ENCODE measurements around the gene RASSF4.

RASSF4 gene

GRCh38 chr10:44960088-44960460 is 472 bp downstream of the RASSF4 start:
- TF ChIP-seq, protein P1, sequence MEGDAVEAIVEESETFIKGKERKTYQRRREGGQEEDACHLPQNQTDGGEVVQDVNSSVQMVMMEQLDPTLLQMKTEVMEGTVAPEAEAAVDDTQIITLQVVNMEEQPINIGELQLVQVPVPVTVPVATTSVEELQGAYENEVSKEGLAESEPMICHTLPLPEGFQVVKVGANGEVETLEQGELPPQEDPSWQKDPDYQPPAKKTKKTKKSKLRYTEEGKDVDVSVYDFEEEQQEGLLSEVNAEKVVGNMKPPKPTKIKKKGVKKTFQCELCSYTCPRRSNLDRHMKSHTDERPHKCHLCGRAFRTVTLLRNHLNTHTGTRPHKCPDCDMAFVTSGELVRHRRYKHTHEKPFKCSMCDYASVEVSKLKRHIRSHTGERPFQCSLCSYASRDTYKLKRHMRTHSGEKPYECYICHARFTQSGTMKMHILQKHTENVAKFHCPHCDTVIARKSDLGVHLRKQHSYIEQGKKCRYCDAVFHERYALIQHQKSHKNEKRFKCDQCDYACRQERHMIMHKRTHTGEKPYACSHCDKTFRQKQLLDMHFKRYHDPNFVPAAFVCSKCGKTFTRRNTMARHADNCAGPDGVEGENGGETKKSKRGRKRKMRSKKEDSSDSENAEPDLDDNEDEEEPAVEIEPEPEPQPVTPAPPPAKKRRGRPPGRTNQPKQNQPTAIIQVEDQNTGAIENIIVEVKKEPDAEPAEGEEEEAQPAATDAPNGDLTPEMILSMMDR (IDR thresholded peaks at IDR 0.05): no peak
- peak overlapping the region; percentile 94 for H3K4me3 ChIP-seq
- no peak for DNase-seq (ENCODE audit: low spot score)
- H3K27ac ChIP-seq: peak overlapping the region; percentile 78 to 91

DNA sequence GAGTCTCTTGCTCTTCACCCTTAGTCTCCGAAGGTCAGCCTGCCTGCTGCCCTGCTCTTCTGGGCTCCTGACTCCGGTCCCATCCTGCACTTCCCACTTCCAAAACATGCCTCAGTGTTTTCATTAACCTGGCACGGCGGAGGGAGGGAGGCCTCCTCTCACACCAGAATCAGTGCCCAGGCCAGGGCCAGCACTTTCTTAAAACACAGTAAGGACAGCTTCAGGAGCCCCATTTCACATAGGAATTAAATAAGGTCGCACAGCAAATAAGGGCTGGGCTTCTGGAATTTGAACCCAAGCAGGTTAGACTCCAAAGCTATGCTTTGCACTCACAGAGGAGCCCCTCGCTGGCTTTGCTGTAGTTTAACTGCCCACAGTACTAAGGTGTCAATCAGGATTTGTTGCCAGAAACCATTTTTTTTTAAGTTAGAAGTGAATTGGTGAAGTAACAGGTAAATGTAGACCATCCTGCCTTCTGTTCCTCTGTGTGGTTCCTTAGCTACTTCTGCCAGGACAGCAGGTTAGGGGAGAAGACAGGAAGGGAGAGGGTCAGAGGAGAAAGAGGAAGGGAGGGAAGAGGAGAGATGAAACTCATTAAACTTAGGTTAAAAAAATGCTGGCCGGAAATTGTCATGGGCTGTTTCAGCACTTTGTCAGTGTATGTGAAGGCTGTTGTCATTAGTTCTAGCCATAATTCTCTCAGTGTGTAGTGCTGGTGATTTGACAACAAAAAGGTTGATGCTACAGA is 1.1 kb downstream of the RASSF4 start:
- Histone ChIP-seq H3K27ac (peak overlapping the region; percentile 78 to 91), H3K4me3 (peak overlapping the region; percentile 94)
- TF ChIP-seq, protein P1 (IDR thresholded peaks at IDR 0.05): no peak
- peak; percentile 72 for DNase-seq (ENCODE audit: low spot score)

- DNase-seq (ENCODE audit: low spot score): peak; percentile 55
- Histone ChIP-seq H3K27ac (peak overlapping the region; percentile 78 to 91), H3K4me3 (peak overlapping the region; percentile 94)
- TF ChIP-seq, protein P1 (IDR thresholded peaks at IDR 0.05): no peak
These were observed 1.6 kb downstream of the RASSF4 start for GRCh38 chr10:44961230-44961571.

GRCh38 chr10:44961931-44962750 is 2.5 kb downstream of the RASSF4 start:
- TF ChIP-seq, protein P1 (IDR thresholded peaks at IDR 0.05): no peak
- DNase-seq (ENCODE audit: low spot score): peak; percentile 59
- peak overlapping the region; percentile 1 to 92 for H3K27ac ChIP-seq
- peak overlapping the region; percentile 94 for H3K4me3 ChIP-seq

- TF ChIP-seq, protein P1 (IDR thresholded peaks at IDR 0.05): no peak
- H3K4me3 ChIP-seq: peak overlapping the region; percentile 94
- no peak for DNase-seq (ENCODE audit: low spot score)
These were observed 3.5 kb downstream of the RASSF4 start for GRCh38 chr10:44962870-44963738.

DNA sequence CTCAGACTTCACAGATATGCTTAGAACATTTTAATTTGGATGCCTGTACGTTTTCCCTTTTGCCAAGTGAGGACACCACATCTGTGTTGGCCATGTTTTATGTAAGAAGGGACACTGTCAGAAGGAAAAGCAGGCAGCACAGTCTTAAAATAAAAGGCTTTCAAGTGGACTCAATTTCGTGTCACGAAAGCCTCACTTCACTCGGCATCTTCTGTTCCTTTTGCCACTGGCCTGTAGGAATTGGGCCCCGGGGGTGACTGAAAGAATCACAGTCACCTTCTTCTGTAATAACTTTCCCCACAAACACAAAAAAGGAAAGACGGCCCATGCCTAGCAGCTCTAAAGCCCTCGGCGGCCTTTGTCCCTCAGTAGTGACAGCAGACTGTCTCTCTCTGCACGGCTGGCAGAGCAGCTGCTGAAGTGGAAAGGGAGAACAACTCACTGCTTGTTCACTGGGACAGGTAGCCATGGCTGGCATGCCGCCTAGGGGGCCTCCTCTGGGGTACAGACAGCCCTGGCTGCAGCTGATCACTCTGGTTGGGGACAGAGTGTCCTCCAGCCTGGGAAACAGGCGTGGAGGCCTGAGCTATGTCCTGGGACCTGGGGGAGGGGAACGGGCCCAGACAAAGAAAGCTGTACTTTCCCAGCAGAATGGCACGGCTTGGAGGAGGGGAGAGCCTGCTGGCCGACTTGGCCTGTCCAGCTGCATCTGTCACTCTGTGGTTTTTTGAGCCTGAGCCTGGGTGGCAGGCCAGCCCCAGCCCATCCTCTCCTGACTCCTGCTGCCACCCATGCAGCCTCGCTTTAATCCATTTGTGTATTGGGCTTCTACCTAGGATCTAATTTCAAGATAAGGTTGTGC is 4.4 kb downstream of the RASSF4 start:
- peak overlapping the region; percentile 94 for H3K4me3 ChIP-seq
- DNase-seq (ENCODE audit: low spot score): peak; percentile 90

More at GRCh38 chr10:44962870-44963738, 3.5 kb downstream of the RASSF4 start:
- peak overlapping the region; percentile 86 to 92 for H3K27ac ChIP-seq

More for the DNA sequence above, 4.4 kb downstream of the RASSF4 start:
- peak overlapping the region; percentile 86 to 92 for H3K27ac ChIP-seq
- TF ChIP-seq, protein P1 (IDR thresholded peaks at IDR 0.05): no peak
